K562 (cell line): Measurements from ENCODE around the gene PLCL1. TPM values are rescaled to one million over a fixed set of nuclear protein-coding genes. Genes with fewer than 3 reads are reported as not detected.

Experiments used
- ARID1B ChIP-seq: fragments of 450-650 bp; IDR thresholded peaks from 2 replicates; pipeline ENCODE4 v1.6.1; 2016; ENCODE audit warnings: antibody characterized with exemption, mild to moderate bottlenecking, inconsistent platforms
- BRF1 ChIP-seq: IDR thresholded peaks from 3 replicates; pipeline ENCODE4 v1.6.1; 2011; ENCODE audit warnings: borderline replicate concordance, mild to moderate bottlenecking; ENCODE audit not compliant: insufficient read length; ENCODE audit errors: extremely low read depth
- CCNT2 ChIP-seq: IDR thresholded peaks from 2 replicates; pipeline ENCODE4 v1.6.1; 2011; ENCODE audit warnings: borderline replicate concordance, low read depth, mild to moderate bottlenecking, moderate library complexity, mixed read lengths, low read length; ENCODE audit not compliant: insufficient read length; ENCODE audit errors: extremely low read depth
- CTBP1 ChIP-seq: fragments of 450-650 bp; IDR thresholded peaks from 2 replicates; pipeline ENCODE4 v1.6.1; 2016; ENCODE audit warnings: borderline replicate concordance
- CXXC5 ChIP-seq: fragments of 250-450 bp; sonication (Bioruptor Pico); IDR thresholded peaks from 2 replicates; pipeline ENCODE4 v1.8.0; 2022; ENCODE audit warnings: inconsistent platforms, mild to moderate bottlenecking, moderate library complexity
- JUND ChIP-seq, 2 experiments: IDR thresholded peaks; 2 replicates in 1 of 2; 3 replicates in 1 of 2; pipeline ENCODE4 v1.6.1; 2011; ENCODE audit warnings: borderline replicate concordance in 2 of 2, low read depth in 2 of 2, low read length in 2 of 2, improper control_type of control experiment in 1 of 2, missing biosample characterization in 1 of 2, missing genetic modification characterization in 1 of 2, missing genetic modification reagents in 1 of 2
- KLF1 ChIP-seq: fragments of 450-650 bp; IDR thresholded peaks from 2 replicates; pipeline ENCODE4 v1.6.1; 2016; ENCODE audit warnings: missing genetic modification characterization, missing compliant biosample characterization
- MEF2D ChIP-seq: conservative IDR thresholded peaks from 2 replicates; pipeline ENCODE4 v1.6.1; 2016; ENCODE audit warnings: low read depth, missing genetic modification characterization, missing compliant biosample characterization
- MEIS2 ChIP-seq: fragments of 450-650 bp; IDR thresholded peaks from 2 replicates; pipeline ENCODE4 v1.6.1; 2014; ENCODE audit warnings: mild to moderate bottlenecking; ENCODE audit not compliant: partially characterized antibody
- NBN ChIP-seq: fragments of 450-650 bp; IDR thresholded peaks from 2 replicates; pipeline ENCODE4 v1.6.1; 2016; ENCODE audit warnings: low read depth, mild to moderate bottlenecking
- NKRF ChIP-seq: fragments of 450-650 bp; IDR thresholded peaks from 2 replicates; pipeline ENCODE4 v1.6.1; 2016; ENCODE audit warnings: borderline replicate concordance
- PHTF2 ChIP-seq: fragments of 250-450 bp; sonication (Bioruptor Pico); IDR thresholded peaks from 2 replicates; pipeline ENCODE4 v1.5.0; 2021; ENCODE audit warnings: mild to moderate bottlenecking
- PRMT5 ChIP-seq: sonication (generic); formaldehyde crosslinking; IDR thresholded peaks from 2 replicates; pipeline ENCODE4 v1.5.0; 2020; ENCODE audit warnings: missing genetic modification reagents
- RBM17 ChIP-seq: fragments of 200-400 bp; formaldehyde crosslinking; IDR thresholded peaks from 2 replicates; pipeline ENCODE4 v1.6.1; 2017; ENCODE audit warnings: low read depth, mild to moderate bottlenecking, low read length, borderline replicate concordance
- RCOR1 ChIP-seq, 2 experiments: IDR thresholded peaks; 2 replicates each; pipeline ENCODE4 v1.6.1; 2012; ENCODE audit warnings: low read depth in 2 of 2, low read length in 2 of 2, borderline replicate concordance in 1 of 2, improper control_type of control experiment in 1 of 2
- SMARCE1 ChIP-seq: fragments of 450-650 bp; IDR thresholded peaks from 2 replicates; pipeline ENCODE4 v1.7.1; 2016; ENCODE audit warnings: mild to moderate bottlenecking
- SRF ChIP-seq, 2 experiments: fragments of 250-450, 450-650 bp in 1 of 2; sonication (Bioruptor Pico) in 1 of 2; sonication (generic) in 1 of 2; formaldehyde crosslinking; IDR thresholded peaks; 2 replicates each; pipeline versions ENCODE4 v1.5.0 to v1.5.1; 2020 to 2022; ENCODE audit warnings: mild to moderate bottlenecking in 1 of 2, missing genetic modification reagents in 1 of 2
- TBL1XR1 ChIP-seq, 2 experiments: IDR thresholded peaks; 2 replicates each; pipeline ENCODE4 v1.6.1; 2012; ENCODE audit warnings: improper control_type of control experiment in 2 of 2, low read length in 2 of 2, mild to moderate bottlenecking in 1 of 2
- ZNF239 ChIP-seq: fragments of 250-450 bp; sonication (Bioruptor Pico); IDR thresholded peaks from 2 replicates; pipeline ENCODE4 v1.4.0; 2020; ENCODE audit warnings: mild to moderate bottlenecking
- ZNF696 ChIP-seq: fragments of 250-450 bp; sonication (Bioruptor Pico); conservative IDR thresholded peaks from 2 replicates; pipeline ENCODE4 v1.4.0; 2020; ENCODE audit warnings: mild to moderate bottlenecking, moderate library complexity
- ZNF707 ChIP-seq: fragments of 250-450 bp; sonication (Bioruptor Pico); conservative IDR thresholded peaks from 2 replicates; pipeline ENCODE4 v1.8.0; 2022; ENCODE audit warnings: inconsistent platforms, mild to moderate bottlenecking, moderate library complexity
- ZNF766 ChIP-seq: fragments of 200-800 bp; sonication (Bioruptor generic); conservative IDR thresholded peaks from 2 replicates; pipeline ENCODE4 v1.6.1; 2016; ENCODE audit warnings: missing genetic modification characterization, missing compliant biosample characterization
- polyA plus RNA-seq, 8 experiments: library from polyadenylated mRNA; depleted of rRNA in 4 of 8; stranded (reverse) in 5 of 8; unstranded in 3 of 8; fragments of >200 nt; fragmentation: Nextera tagmentation in 2 of 8; fragmentation: Illumina TruSeq in 1 of 8; extraction: Ambion mirVana in 2 of 8; extraction: Trizol in 1 of 8; gene quantifications; 2 replicates each; pipeline versions ENCODE4 v1.2.1 to v1.2.3, GENCODE V29; 2011 to 2014; ENCODE audit warnings: inconsistent platforms in 1 of 8, missing spikeins in 1 of 8
- total RNA-seq, 7 experiments: library from RNA; depleted of rRNA in 6 of 7; stranded (reverse); fragments of >200 nt in 6 of 7; fragmentation: Illumina TruSeq in 2 of 7; extraction: Trizol in 2 of 7; gene quantifications; 2 replicates each; pipeline versions ENCODE4 v1.2.1 to v1.2.3, GENCODE V29; 2011 to 2021; ENCODE audit warnings: low replicate concordance in 1 of 7
- TF ChIP-seq, protein P1 (sequence below): sonication (generic); formaldehyde crosslinking; IDR thresholded peaks from 2 replicates; pipeline ENCODE4 v1.9.0; 2022; ENCODE audit warnings: mild to moderate bottlenecking, missing genetic modification reagents
- TF ChIP-seq, protein P2 (sequence below), 2 experiments: IDR thresholded peaks in 1 of 2; conservative IDR thresholded peaks in 1 of 2; 2 replicates each; pipeline ENCODE4 v1.6.1; 2016; ENCODE audit warnings: low read depth in 2 of 2, mild to moderate bottlenecking in 1 of 2, missing compliant biosample characterization in 1 of 2, missing genetic modification characterization in 1 of 2, moderate library complexity in 1 of 2

PLCL1 gene
- total and polyA plus RNA-seq, 9 of the 15 experiments (the other 6 are each of a cell fraction or from before 2014, with no cell fraction given): 2.0 to 17.7 (median 8.6) TPM

GRCh38 chr2:197994751-197995150, 190.4 kb downstream of the PLCL1 start (continued):
- TF ChIP-seq NKRF: no peak
- TF ChIP-seq KLF1 (tag): no peak
- TF ChIP-seq CTBP1: 0 out of 2 replicates have a peak, but pooled peaks have one; percentile 25
- peak; percentile 95 for TF ChIP-seq MEIS2
- TF ChIP-seq PHTF2 (CRISPR knock-in tag): no peak
- TF ChIP-seq NBN: no peak
- peak; percentile 77 for TF ChIP-seq ARID1B
- peak; percentile 49; the same call in 1 of the 2 replicates for TF ChIP-seq SMARCE1
- TF ChIP-seq BRF1: no peak
- no peak for TF ChIP-seq CXXC5 (CRISPR knock-in tag)
- peak in 1 of 2 experiments; percentile 67; a peak in 1 of 4 replicates for TF ChIP-seq RCOR1 (IDR thresholded peaks at IDR 0.05; ENCODE audit: borderline replicate concordance in 1 of 2, low read depth in 2 of 2, low read length in 2 of 2)
- peak; percentile 38 for TF ChIP-seq CCNT2
- TF ChIP-seq RBM17: no peak
- TF ChIP-seq, protein P1, sequence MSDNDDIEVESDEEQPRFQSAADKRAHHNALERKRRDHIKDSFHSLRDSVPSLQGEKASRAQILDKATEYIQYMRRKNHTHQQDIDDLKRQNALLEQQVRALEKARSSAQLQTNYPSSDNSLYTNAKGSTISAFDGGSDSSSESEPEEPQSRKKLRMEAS: no peak
- TF ChIP-seq ZNF766 (CRISPR knock-in tag): peak; percentile 84
- no peak for TF ChIP-seq MEF2D (tag)
- TF ChIP-seq SRF (CRISPR knock-in tag; IDR thresholded peaks at IDR 0.05): no peak
- no peak for TF ChIP-seq PRMT5
- no peak for TF ChIP-seq ZNF239 (CRISPR knock-in tag)
- no peak; the same call in 1 of the 2 replicates for TF ChIP-seq JUND (IDR thresholded peaks at IDR 0.05; ENCODE audit: borderline replicate concordance, low read depth, low read length)
- TF ChIP-seq JUND (tag; IDR thresholded peaks at IDR 0.05; ENCODE audit: borderline replicate concordance, low read depth, low read length): peak; percentile 46; the same call in 1 of the 3 replicates
- TF ChIP-seq ZNF696 (CRISPR knock-in tag): no peak
- peak in 1 of 2 experiments; percentile 47; a peak in 1 of 4 replicates for TF ChIP-seq TBL1XR1 (IDR thresholded peaks at IDR 0.05; ENCODE audit: low read length in 2 of 2)
- TF ChIP-seq, protein P2, sequence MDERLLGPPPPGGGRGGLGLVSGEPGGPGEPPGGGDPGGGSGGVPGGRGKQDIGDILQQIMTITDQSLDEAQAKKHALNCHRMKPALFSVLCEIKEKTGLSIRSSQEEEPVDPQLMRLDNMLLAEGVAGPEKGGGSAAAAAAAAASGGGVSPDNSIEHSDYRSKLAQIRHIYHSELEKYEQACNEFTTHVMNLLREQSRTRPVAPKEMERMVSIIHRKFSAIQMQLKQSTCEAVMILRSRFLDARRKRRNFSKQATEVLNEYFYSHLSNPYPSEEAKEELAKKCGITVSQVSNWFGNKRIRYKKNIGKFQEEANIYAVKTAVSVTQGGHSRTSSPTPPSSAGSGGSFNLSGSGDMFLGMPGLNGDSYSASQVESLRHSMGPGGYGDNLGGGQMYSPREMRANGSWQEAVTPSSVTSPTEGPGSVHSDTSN (CRISPR knock-in tag; IDR thresholded peaks at IDR 0.05; ENCODE audit: low read depth): no peak
- TF ChIP-seq, protein P2 (tag; conservative IDR thresholded peaks at IDR 0.05; ENCODE audit: low read depth): peak; percentile 86
- no peak for TF ChIP-seq ZNF707 (CRISPR knock-in tag)
